NB4 (cell line): ENCODE data around the gene RBM17.

Experiments
- MAX ChIP-seq: IDR thresholded peaks from 2 replicates; pipeline ENCODE4 v1.6.1; 2011; ENCODE audit warnings: low read depth, low read length
- POLR2A ChIP-seq: IDR thresholded peaks from 2 replicates; pipeline ENCODE4 v1.6.1; 2011; ENCODE audit warnings: mild to moderate bottlenecking; ENCODE audit not compliant: insufficient read length; ENCODE audit errors: extremely low read depth
- TF ChIP-seq, protein P1 (sequence below): IDR thresholded peaks from one replicate; pipeline ENCODE4 v1.5.1; 2012; ENCODE audit warnings: low read depth, low read length

DNA sequence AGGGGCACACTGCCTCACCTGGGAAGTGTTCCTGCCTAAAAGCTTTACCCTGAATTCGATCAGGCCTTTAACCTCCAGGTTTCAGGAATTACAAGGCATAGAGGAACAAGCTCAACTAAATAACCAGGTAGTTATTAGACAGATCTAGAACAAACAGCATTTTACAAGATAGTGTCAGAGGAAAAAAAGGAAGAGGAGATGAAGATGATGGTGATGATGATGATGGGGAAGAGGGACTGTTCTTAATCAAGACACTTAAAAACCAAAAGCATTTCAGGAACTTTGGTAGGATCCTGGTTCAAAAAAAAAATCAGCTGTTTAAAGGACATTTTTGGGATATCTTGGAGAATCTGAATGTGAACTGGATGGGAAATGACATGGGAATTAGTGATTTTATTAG, 11.5 kb downstream of the RBM17 start:
- TF ChIP-seq POLR2A = no peak
- TF ChIP-seq, protein P1, sequence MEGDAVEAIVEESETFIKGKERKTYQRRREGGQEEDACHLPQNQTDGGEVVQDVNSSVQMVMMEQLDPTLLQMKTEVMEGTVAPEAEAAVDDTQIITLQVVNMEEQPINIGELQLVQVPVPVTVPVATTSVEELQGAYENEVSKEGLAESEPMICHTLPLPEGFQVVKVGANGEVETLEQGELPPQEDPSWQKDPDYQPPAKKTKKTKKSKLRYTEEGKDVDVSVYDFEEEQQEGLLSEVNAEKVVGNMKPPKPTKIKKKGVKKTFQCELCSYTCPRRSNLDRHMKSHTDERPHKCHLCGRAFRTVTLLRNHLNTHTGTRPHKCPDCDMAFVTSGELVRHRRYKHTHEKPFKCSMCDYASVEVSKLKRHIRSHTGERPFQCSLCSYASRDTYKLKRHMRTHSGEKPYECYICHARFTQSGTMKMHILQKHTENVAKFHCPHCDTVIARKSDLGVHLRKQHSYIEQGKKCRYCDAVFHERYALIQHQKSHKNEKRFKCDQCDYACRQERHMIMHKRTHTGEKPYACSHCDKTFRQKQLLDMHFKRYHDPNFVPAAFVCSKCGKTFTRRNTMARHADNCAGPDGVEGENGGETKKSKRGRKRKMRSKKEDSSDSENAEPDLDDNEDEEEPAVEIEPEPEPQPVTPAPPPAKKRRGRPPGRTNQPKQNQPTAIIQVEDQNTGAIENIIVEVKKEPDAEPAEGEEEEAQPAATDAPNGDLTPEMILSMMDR = no peak
- TF ChIP-seq MAX = no peak
